NK-92 (cell line): ENCODE measurements around the gene MRPL3.

Experiments
- DNase-seq: peaks from one replicate; lab custom pipeline; 2025; ENCODE audit not compliant: unreplicated experiment; lab: John Stamatoyannopoulos, UW

Gene MRPL3

GRCh38 chr3:131502530-131503319 lies at the start of gene MRPL3:
Gene MRPL3, minus strand, starts transcription at chr3:131502971. Its CDS starts 150 bp downstream, at chr3:131502821.
- DNase-seq, result no peak

GRCh38 chr3:131551761-131552160 lies 49.0 kb upstream of the MRPL3 start:
- DNase-seq, result no peak

- DNase-seq, result no peak
Observed at GRCh38 chr3:131550562-131551465, 48.0 kb upstream of the MRPL3 start.

GRCh38 chr3:131549340-131549739 lies 46.6 kb upstream of the MRPL3 start:
- DNase-seq, result no peak

- DNase-seq, result no peak
Observed at GRCh38 chr3:131547585-131547984, 44.8 kb upstream of the MRPL3 start.

GRCh38 chr3:131546441-131546840 lies 43.7 kb upstream of the MRPL3 start:
- no peak for DNase-seq

- DNase-seq, result no peak
Observed at GRCh38 chr3:131544557-131544956, 41.8 kb upstream of the MRPL3 start.

GRCh38 chr3:131543714-131544113 lies 40.9 kb upstream of the MRPL3 start:
- no peak for DNase-seq

- no peak for DNase-seq
Observed at GRCh38 chr3:131541288-131541687, 38.5 kb upstream of the MRPL3 start.

GRCh38 chr3:131540821-131541220 lies 38.0 kb upstream of the MRPL3 start:
- no peak for DNase-seq

- no peak for DNase-seq
Observed at GRCh38 chr3:131540143-131540542, 37.4 kb upstream of the MRPL3 start.

- no peak for DNase-seq
Observed at GRCh38 chr3:131538968-131539367, 36.2 kb upstream of the MRPL3 start.

GRCh38 chr3:131537531-131537930 lies 34.8 kb upstream of the MRPL3 start:
- DNase-seq, result no peak

GRCh38 chr3:131535596-131535995 lies 32.8 kb upstream of the MRPL3 start:
- DNase-seq, result no peak

GRCh38 chr3:131535131-131535530 lies 32.4 kb upstream of the MRPL3 start:
- no peak for DNase-seq

- DNase-seq, result no peak
Observed at GRCh38 chr3:131532645-131533044, 29.9 kb upstream of the MRPL3 start.

GRCh38 chr3:131530843-131531242 lies 28.1 kb upstream of the MRPL3 start:
- no peak for DNase-seq

- no peak for DNase-seq
Observed at GRCh38 chr3:131530388-131530787, 27.6 kb upstream of the MRPL3 start.

- DNase-seq, result no peak
Observed at GRCh38 chr3:131526801-131527347, 24.1 kb upstream of the MRPL3 start.

GRCh38 chr3:131518680-131519079 lies 15.9 kb upstream of the MRPL3 start:
- no peak for DNase-seq

- no peak for DNase-seq
Observed at GRCh38 chr3:131505421-131505820, 2.6 kb upstream of the MRPL3 start.

GRCh38 chr3:131503320-131503635 lies 507 bp upstream of the MRPL3 start:
- no peak for DNase-seq
